Kidney glomerular epithelial cell (primary cell): ENCODE results near the gene NHLRC2.
"Not testable (repeated sequence)": the region's sequence is repeated elsewhere in the genome, so short reads cannot be mapped to it uniquely, and the experiment has no call there.

ENCODE experiments used
- DNase-seq: peaks from one replicate; lab custom pipeline; 2025; lab: John Stamatoyannopoulos, UW

NHLRC2 gene

GRCh38 chr10:113854013-113854760, at the start of gene NHLRC2, which contains the start of gene DCLRE1A:
Gene NHLRC2 (plus strand): TSS chr10:113854661. CDS start chr10:113854873, 212 bp downstream.
Gene DCLRE1A (minus strand): TSS chr10:113854082. CDS start chr10:113853182, 900 bp downstream.
- DNase-seq: peak; percentile 63

- no peak for DNase-seq
Measured at GRCh38 chr10:113806503-113806902, 48.0 kb upstream of the NHLRC2 start.

DNA sequence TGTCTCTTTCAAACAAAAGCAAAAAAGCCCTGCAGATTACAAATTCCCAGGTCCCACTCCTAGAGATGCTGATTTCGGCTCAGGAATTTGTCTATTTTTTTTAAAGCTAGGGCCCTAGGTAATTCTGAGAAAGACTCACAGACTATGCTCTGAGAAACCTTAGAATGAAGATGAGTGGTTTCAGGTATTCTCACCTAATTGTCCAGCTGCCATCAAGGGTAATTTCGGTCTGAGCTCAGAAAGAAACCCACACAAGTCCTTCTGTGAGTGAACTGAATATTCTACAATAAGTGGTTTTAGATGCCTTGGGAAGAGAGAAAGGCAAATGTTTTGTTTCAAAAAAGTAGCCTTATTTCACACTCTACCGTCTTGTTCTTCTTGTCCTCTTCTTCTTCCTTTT, 46.3 kb upstream of the NHLRC2 start:
- DNase-seq: no peak

DNA sequence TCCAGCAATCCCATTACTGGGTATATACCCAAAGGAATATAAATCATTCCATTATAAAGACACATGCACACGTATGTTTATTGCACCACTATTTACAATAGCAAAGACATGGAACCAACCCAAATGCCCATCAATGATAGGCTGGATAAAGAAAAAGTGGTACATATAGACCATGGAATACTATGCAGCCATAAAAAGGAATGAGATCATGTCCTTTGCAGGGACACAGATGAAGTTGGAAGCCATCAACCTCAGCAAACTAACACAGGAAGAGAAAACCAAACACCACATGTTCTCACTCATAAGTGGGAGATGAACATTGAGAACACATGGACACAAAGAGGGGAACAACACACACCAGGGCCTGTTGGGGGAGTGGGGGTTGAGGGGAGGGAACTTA, 39.8 kb upstream of the NHLRC2 start:
- not testable (repeated sequence) for DNase-seq

DNA sequence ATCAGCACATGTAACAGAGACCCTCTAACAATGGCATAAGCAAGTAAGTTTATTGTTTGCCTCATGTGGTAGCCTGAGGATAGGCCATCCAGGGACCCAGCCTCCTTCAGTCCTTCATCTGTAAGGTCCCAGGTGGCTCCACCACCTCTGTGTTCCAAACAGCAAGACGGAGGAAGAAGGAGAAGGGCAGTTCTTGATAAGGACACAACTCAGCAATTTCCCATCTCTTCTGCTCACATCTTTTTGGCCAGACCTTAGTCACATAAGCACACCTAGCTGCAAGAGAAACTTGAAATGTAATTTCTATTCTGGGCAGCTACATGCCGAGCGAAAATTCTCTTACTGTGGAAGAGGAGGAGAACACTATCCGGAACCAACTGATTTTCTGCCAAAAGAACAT, 34.5 kb upstream of the NHLRC2 start:
- DNase-seq: no peak

GRCh38 chr10:113820507-113820906, 34.0 kb upstream of the NHLRC2 start:
- DNase-seq: no peak

- DNase-seq: not testable (repeated sequence)
Measured at GRCh38 chr10:113821306-113821705, 33.2 kb upstream of the NHLRC2 start.

DNA sequence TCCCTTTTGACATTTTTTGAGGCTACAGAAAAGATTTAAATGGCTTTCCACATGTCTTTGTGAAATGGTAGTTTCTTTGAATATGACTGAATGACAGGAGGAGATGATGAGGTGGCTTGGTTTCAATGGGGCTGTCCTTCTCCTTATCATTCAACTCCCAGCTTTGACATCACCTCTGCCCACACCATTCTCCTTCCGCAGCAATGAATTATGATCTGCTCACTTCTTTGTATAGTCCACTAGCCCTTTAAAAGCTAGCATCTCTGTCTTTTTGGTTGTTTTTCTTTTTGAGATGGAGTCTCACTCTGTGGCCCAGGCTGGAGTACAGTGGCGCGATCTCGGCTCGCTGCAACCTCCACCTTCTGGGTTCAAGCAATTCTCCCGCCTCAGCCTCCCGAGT, 32.3 kb upstream of the NHLRC2 start:
- no peak for DNase-seq

DNA sequence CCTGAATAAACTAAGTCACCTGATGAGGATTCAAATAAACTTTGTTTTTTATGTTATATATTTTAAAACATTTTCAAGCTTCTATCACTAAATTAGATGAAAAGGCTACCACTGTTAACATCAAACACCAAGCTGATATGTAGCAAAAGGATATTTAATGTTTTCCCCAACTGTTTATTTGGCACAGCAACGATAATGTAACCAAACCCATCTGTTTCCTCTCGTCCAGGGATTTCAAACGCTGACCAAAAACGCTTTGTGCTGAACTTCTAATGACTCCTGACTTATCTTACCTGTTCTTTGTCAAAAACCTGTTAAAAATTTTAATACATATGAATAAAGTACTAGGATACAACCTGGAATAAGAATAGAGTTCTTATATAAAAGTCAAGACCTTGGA, 31.1 kb upstream of the NHLRC2 start:
- no peak for DNase-seq

DNA sequence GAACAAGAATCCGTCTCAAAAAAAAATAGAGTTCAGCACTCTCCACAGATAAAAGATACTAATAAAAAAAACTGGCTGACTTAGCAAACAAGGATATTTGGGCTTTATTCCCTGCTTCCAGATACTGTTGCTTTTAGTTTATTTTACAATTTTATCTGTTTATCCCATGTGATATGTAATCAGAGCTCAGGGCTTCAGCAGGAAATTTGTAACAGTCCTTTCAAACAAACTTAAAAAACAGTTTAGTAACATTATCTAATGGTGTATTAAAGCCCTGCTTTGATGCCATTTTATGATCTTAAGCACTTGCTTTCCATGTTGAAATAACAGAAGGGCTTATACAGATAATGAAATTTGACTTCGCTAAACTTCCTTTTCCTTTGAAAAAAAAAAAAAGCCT, 28.7 kb upstream of the NHLRC2 start:
- no peak for DNase-seq

- DNase-seq: not testable (repeated sequence)
Measured at GRCh38 chr10:113828567-113828966, 25.9 kb upstream of the NHLRC2 start.

DNA sequence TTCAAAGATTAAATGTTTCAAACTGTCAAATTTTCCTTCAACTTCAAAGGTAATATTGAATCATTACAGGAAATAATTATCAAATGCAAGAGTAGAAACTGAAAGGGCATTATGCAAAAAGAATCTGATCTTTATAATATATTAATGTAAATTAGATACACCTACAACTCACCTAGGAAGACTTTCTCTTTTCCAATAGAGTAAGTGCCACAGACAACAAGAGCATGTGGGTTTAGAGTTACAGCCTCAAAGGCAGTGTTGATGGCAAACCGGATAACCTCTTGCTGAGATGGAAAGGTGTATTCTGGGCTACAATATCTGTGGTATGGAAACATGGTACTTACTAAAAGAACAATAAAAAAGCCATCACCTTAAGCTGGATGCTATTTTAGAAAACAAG, 12.3 kb upstream of the NHLRC2 start:
- DNase-seq: no peak

DNA sequence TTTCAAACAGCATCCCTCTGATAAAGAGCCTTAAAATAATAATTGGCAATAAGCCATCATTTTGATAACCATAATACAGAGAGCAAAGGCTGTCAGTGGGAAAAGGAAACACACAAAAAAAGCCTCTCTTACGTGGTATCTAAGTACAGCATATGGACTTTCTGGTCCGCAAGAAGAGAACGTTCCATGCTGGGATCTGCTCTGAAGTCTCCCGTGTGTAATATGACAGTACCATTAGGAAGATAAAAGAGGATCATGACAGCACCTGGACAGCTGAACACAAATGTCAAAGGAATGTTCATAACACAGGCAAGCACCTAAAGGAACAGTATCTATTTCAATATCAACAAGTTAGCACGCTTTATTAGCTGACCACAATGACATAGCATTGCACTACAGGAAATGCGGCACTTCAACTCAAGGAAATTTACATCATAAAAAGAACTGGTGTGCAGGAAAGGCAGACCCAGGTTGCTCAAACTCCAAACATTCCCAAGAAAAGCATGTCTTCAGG, 10.4 kb upstream of the NHLRC2 start:
- no peak for DNase-seq

DNA sequence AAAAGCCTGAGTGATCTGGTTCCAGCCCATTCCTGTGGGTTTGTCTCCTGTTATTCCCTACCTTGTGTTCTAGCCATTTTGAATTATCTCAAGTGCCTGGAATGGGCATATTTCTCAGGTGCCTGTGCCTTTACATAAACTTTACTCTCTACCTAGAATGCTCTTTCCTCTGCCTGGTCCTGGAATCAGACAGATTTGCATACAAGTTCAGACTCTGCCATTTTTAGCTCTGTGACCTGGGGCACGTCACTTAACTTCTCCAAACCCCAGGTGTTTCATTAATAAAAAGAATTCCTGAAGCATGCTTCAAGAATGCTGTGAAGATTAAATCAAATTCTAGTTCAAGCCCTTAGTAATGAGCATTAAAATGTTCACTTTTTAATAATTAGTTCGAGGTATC, 8.4 kb upstream of the NHLRC2 start:
- DNase-seq: no peak

DNA sequence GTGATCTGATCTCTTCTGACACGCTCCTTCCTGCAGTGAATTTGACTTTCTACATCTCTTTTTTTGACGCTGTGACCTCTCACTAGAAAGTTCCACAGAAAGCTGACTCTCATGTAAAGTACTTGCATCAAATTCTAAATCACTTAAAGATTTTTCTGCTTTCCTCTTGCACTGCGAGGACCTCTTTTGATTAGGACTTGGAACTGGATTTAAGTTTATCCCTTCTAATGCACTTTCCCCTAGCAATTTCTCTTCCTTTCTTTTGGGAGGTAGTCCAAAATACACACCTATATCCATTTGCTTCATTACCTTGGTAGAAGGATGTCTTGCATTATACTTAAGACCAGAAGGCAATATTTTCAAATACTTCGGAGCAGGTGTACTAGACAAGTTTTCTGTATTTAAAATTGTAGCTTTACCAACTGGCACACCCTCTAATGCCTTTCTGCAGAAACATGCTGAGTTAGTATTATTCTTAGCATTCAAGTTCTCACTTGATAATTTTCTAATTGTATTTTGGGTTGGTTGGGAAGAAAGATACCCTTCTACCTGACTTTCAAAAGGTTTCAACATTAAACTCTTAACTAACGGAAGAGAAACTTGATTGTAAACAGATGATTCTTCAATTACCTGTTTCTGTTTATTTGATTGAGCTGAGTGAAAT, 5.2 kb upstream of the NHLRC2 start:
- DNase-seq: no peak

DNA sequence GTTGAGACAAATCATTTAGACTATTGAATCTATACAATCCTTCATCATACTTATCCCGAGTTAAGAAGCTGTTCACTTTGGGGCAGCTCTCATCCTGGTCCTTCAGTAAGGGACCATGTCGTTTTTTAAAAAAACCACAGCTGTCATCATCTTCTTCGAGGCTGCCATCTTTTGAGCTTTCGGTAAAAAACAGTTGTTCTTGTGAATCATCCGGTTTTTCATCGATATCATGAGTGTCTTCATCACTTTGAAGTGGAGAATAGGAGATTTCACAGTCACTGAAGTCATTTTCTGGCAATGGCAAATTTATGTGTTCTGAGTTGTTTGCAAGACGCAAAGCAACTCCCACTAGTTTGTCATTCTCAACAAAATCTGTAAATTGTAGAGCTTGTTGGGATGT, 4.5 kb upstream of the NHLRC2 start:
- DNase-seq: no peak

- no peak for DNase-seq
Measured at GRCh38 chr10:113853578-113854012, 866 bp upstream of the NHLRC2 start.

- DNase-seq: peak; percentile 41
Measured at GRCh38 chr10:113854761-113855588, 514 bp downstream of the NHLRC2 start.

DNA sequence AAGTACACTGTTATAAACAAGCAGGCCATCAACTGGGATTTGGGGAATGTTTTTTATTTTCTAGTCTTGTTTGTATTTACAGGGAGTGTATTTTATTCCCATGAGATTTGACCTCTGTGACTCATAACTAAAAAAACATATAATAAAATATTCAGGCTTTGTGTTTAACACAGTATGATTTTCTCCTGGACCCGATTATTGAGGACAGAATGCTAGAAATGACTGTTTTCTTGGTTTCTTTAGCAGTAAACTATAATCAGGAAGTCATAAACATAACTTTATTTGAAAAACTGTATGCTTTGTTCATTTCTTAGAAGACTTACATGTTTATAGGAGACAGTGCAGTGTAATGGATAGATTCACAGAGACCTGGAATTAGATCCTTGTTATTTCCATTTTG, 2.1 kb downstream of the NHLRC2 start:
- no peak for DNase-seq

GRCh38 chr10:113857210-113857609, 2.7 kb downstream of the NHLRC2 start:
- no peak for DNase-seq

DNA sequence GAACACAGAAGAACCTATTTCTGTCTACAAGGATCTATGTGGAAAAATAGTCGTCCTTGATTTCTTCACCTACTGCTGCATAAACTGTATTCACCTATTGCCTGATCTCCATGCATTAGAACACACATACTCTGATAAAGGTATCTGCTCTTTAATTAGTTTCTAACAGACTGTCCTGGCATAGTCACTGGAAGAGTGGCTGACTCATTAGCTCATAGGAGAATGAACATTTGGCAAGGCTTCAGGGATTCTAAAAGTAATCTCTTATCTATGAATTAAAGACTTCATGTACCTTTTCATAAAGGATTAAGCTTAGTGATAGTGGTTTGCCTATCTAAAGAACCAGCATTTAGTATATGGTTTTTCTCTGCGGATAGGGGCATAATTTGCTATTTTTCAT, 4.1 kb downstream of the NHLRC2 start:
- no peak for DNase-seq

- DNase-seq: no peak
Measured at GRCh38 chr10:113859261-113859660, 4.8 kb downstream of the NHLRC2 start.
